H1 (cell line): ENCODE measurements around the gene GUCA1A. TPM values are rescaled to one million over a fixed set of nuclear protein-coding genes. Genes with fewer than 3 reads are reported as not detected.

Experiments
- ASH2L ChIP-seq: fragments of 200-600, 300-600 bp; sonication (generic); IDR thresholded peaks from one replicate; pipeline ENCODE4 v1.7.1; 2017; ENCODE audit warnings: low read length
- ATF3 ChIP-seq: IDR thresholded peaks from 2 replicates; pipeline ENCODE4 v1.6.1; 2011; ENCODE audit warnings: low read depth, mild to moderate bottlenecking, low read length; ENCODE audit not compliant: insufficient read depth
- CTBP2 ChIP-seq: IDR thresholded peaks from 2 replicates; pipeline ENCODE4 v1.7.0; 2011; ENCODE audit warnings: borderline replicate concordance, mild to moderate bottlenecking, moderate library complexity, mixed read lengths, low read length; ENCODE audit not compliant: insufficient read depth, insufficient read length
- CTCF ChIP-seq, 3 experiments: IDR thresholded peaks; 1 replicate in 2 of 3; 2 replicates in 1 of 3; pipeline versions ENCODE4 v1.5.1 to v1.6.1; 2011; ENCODE audit warnings: low read length in 3 of 3, mild to moderate bottlenecking in 3 of 3, inconsistent platforms in 2 of 3, low read depth in 1 of 3, moderate library complexity in 1 of 3; ENCODE audit not compliant: insufficient read depth in 1 of 3; ENCODE audit errors: control extremely low read depth in 1 of 3
- EP300 ChIP-seq, 2 experiments: IDR thresholded peaks; 1 replicate in 1 of 2; 2 replicates in 1 of 2; pipeline ENCODE4 v1.6.1; 2011 to 2012; ENCODE audit warnings: low read depth in 2 of 2, low read length in 2 of 2, mild to moderate bottlenecking in 2 of 2, borderline replicate concordance in 1 of 2, inconsistent platforms in 1 of 2, moderate library complexity in 1 of 2
- FOSL1 ChIP-seq: IDR thresholded peaks from 2 replicates; pipeline ENCODE4 v1.6.1; 2011; ENCODE audit warnings: mild to moderate bottlenecking, low read depth, low read length, moderate library complexity; ENCODE audit not compliant: insufficient read depth
- MAX ChIP-seq: IDR thresholded peaks from 2 replicates; pipeline ENCODE4 v1.6.1; 2012; ENCODE audit warnings: inconsistent platforms
- YY1 ChIP-seq: IDR thresholded peaks from 2 replicates; pipeline ENCODE4 v1.6.1; 2011; ENCODE audit warnings: low read depth, mild to moderate bottlenecking, low read length
- ZNF274 ChIP-seq: IDR thresholded peaks from 2 replicates; pipeline ENCODE4 v1.7.0; 2012; ENCODE audit warnings: low read length, borderline replicate concordance; ENCODE audit errors: extremely low read depth
- polyA plus RNA-seq, 7 experiments: library from polyadenylated mRNA; depleted of rRNA in 3 of 7; stranded (reverse) in 5 of 7; unstranded in 2 of 7; fragments of >200 nt in 5 of 7; fragments of 200-250 nt in 2 of 7; gene quantifications; 1 replicate in 5 of 7; 2 replicates in 1 of 7; 4 replicates in 1 of 7; pipeline versions ENCODE4 v1.2.1 to v1.2.3, GENCODE V29; 2011 to 2013; ENCODE audit warnings: missing spikeins in 2 of 7, mixed read lengths in 2 of 7
- total RNA-seq: library from RNA; stranded (reverse); fragmentation: NEBNext Ultra II Directional; extraction: Animal tissue kit (Norgen Biotek cat#: 25700); gene quantifications from 2 replicates; pipeline ENCODE4 v1.2.1, GENCODE V29; 2021

The GUCA1A gene
- total and polyA plus RNA-seq, 2 of the 8 experiments (the other 6 are each of a cell fraction or from before 2014, with no cell fraction given): 4.6 to 24.6 TPM

- TF ChIP-seq CTCF (IDR thresholded peaks at IDR 0.05; ENCODE audit: control extremely low read depth in 1 of 3, insufficient read depth in 1 of 3, low read depth in 1 of 3, low read length in 3 of 3) (no peak), EP300 (IDR thresholded peaks at IDR 0.05; ENCODE audit: borderline replicate concordance in 1 of 2, low read depth in 2 of 2, low read length in 2 of 2) (no peak), FOSL1 (no peak), YY1 (no peak), ZNF274 (no peak), CTBP2 (no peak), ATF3 (no peak), ASH2L (no peak), MAX (no peak)
Measured at GRCh38 chr6:42155293-42155692, 17.9 kb upstream of the GUCA1A start (continued).
